Measurements from ENCODE around the gene NALCN.

The NALCN gene

DNA sequence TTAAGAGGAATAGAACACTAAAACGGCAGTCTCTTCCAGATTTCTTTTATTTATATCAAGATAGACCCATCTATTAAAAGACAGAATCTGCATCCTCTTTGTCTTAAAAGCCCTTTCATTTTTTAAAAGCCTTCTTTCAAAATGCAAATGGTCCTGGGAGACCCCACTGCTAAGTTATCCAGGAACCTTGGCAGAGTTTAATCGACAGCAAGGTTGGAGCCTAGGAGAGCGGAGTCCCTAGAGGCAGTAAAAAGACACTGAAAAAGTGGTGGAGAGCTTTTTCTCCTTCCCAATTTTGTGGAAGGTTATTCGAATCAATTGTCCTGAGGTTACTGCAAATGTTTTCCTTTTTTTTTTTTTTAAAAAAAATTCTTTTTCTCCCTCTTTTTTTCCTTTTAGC is 294.7 kb downstream of the NALCN start:
- Histone ChIP-seq H3K4me1 (ENCODE audit: control insufficient read depth, insufficient read depth, low read length) (no peaks in the 10 kb centered on the region), H3K36me3 (ENCODE audit: control insufficient read depth in 2 of 2, insufficient read depth in 1 of 2, low read length in 2 of 2) (no peaks in the 10 kb centered on the region), H3K27ac (ENCODE audit: extremely low read depth, low read depth, low read length) (no peak overlapping the region), H3K9me3 (ENCODE audit: control insufficient read depth, insufficient read depth, low read depth, low read length) (no peaks in the 10 kb centered on the region), H3K4me3 (ENCODE audit: low read depth, low read length) (no peak overlapping the region)
- ChIA-PET POLR2A (no interaction called here), CTCF (interaction anchor here (0.7 to 1.1 kb wide), 2 partner anchors 23 to 626 kb away, joined by 5 to 6 read pairs; no protein-coding TSS in a partner anchor)
- TF ChIP-seq, protein P1, sequence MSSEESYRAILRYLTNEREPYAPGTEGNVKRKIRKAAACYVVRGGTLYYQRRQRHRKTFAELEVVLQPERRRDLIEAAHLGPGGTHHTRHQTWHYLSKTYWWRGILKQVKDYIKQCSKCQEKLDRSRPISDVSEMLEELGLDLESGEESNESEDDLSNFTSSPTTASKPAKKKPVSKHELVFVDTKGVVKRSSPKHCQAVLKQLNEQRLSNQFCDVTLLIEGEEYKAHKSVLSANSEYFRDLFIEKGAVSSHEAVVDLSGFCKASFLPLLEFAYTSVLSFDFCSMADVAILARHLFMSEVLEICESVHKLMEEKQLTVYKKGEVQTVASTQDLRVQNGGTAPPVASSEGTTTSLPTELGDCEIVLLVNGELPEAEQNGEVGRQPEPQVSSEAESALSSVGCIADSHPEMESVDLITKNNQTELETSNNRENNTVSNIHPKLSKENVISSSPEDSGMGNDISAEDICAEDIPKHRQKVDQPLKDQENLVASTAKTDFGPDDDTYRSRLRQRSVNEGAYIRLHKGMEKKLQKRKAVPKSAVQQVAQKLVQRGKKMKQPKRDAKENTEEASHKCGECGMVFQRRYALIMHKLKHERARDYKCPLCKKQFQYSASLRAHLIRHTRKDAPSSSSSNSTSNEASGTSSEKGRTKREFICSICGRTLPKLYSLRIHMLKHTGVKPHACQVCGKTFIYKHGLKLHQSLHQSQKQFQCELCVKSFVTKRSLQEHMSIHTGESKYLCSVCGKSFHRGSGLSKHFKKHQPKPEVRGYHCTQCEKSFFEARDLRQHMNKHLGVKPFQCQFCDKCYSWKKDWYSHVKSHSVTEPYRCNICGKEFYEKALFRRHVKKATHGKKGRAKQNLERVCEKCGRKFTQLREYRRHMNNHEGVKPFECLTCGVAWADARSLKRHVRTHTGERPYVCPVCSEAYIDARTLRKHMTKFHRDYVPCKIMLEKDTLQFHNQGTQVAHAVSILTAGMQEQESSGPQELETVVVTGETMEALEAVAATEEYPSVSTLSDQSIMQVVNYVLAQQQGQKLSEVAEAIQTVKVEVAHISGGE (tag by site-specific recombination; conservative IDR thresholded peaks at IDR 0.05; ENCODE audit: low read depth) = no peak
- no peak for TF ChIP-seq ZNF10 (tag by site-specific recombination; IDR thresholded peaks at IDR 0.05)
- TF ChIP-seq ZNF555 (tag by site-specific recombination; conservative IDR thresholded peaks at IDR 0.05) = no peak
- TF ChIP-seq ZNF138 (tag by site-specific recombination; IDR thresholded peaks at IDR 0.05; ENCODE audit: borderline replicate concordance) = no peak
- TF ChIP-seq FEZF1 (tag by site-specific recombination; IDR thresholded peaks at IDR 0.05) = no peak
- TF ChIP-seq, protein P2, sequence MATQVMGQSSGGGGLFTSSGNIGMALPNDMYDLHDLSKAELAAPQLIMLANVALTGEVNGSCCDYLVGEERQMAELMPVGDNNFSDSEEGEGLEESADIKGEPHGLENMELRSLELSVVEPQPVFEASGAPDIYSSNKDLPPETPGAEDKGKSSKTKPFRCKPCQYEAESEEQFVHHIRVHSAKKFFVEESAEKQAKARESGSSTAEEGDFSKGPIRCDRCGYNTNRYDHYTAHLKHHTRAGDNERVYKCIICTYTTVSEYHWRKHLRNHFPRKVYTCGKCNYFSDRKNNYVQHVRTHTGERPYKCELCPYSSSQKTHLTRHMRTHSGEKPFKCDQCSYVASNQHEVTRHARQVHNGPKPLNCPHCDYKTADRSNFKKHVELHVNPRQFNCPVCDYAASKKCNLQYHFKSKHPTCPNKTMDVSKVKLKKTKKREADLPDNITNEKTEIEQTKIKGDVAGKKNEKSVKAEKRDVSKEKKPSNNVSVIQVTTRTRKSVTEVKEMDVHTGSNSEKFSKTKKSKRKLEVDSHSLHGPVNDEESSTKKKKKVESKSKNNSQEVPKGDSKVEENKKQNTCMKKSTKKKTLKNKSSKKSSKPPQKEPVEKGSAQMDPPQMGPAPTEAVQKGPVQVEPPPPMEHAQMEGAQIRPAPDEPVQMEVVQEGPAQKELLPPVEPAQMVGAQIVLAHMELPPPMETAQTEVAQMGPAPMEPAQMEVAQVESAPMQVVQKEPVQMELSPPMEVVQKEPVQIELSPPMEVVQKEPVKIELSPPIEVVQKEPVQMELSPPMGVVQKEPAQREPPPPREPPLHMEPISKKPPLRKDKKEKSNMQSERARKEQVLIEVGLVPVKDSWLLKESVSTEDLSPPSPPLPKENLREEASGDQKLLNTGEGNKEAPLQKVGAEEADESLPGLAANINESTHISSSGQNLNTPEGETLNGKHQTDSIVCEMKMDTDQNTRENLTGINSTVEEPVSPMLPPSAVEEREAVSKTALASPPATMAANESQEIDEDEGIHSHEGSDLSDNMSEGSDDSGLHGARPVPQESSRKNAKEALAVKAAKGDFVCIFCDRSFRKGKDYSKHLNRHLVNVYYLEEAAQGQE (tag by site-specific recombination; IDR thresholded peaks at IDR 0.05) = no peak
- TF ChIP-seq ZNF416 (tag by site-specific recombination; IDR thresholded peaks at IDR 0.05) = no peak
- no peak for TF ChIP-seq ZEB2 (tag by site-specific recombination; IDR thresholded peaks at IDR 0.05)

DNA sequence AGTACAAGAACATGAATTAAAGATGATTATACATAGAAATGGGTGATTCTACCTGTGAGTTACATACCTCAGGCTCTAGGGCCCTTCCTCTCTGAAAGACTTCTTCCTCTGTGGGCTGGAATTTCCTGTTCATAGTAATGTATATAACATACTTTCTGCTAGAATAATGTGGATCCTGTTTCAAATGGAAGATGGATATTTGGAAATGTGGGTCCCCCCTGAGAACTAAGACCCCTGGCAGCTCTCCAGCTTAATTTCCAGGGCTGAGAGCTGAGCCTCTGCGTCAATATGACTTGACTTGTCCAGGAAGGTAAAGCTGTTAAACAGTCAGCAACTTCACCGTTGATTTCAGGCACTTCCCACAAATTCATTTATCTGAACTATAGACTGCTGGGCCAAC is 296.3 kb downstream of the NALCN start:
- Histone ChIP-seq H3K4me1 (ENCODE audit: control insufficient read depth, insufficient read depth, low read length) (no peaks in the 10 kb centered on the region), H3K9me3 (ENCODE audit: control insufficient read depth, insufficient read depth, low read depth, low read length) (no peaks in the 10 kb centered on the region), H3K4me3 (ENCODE audit: low read depth, low read length) (no peak overlapping the region), H3K36me3 (ENCODE audit: control insufficient read depth in 2 of 2, insufficient read depth in 1 of 2, low read length in 2 of 2) (no peaks in the 10 kb centered on the region), H3K27ac (ENCODE audit: extremely low read depth, low read depth, low read length) (no peak overlapping the region)
- ChIA-PET CTCF (interaction anchor here (0.7 kb wide), 1 partner anchor 94 kb away, joined by 3 read pairs; no protein-coding TSS in a partner anchor), POLR2A (no interaction called here)
- TF ChIP-seq ZNF404 (tag by site-specific recombination; IDR thresholded peaks at IDR 0.05) (no peak), HOXD13 (CRISPR knock-in tag; IDR thresholded peaks at IDR 0.05; ENCODE audit: borderline replicate concordance) (no peak), ZNF473 (tag by site-specific recombination; IDR thresholded peaks at IDR 0.05) (no peak), OVOL3 (tag by site-specific recombination; IDR thresholded peaks at IDR 0.05) (no peak), ZFP41 (tag by site-specific recombination; IDR thresholded peaks at IDR 0.05; ENCODE audit: borderline replicate concordance) (no peak), ZNF660 (tag by site-specific recombination; IDR thresholded peaks at IDR 0.05) (no peak), ZNF366 (tag by site-specific recombination; conservative IDR thresholded peaks at IDR 0.05) (no peak), RBAK (tag by site-specific recombination; IDR thresholded peaks at IDR 0.05) (no peak), HOXC10 (CRISPR knock-in tag; IDR thresholded peaks at IDR 0.05) (no peak)
- TF ChIP-seq, protein P3, sequence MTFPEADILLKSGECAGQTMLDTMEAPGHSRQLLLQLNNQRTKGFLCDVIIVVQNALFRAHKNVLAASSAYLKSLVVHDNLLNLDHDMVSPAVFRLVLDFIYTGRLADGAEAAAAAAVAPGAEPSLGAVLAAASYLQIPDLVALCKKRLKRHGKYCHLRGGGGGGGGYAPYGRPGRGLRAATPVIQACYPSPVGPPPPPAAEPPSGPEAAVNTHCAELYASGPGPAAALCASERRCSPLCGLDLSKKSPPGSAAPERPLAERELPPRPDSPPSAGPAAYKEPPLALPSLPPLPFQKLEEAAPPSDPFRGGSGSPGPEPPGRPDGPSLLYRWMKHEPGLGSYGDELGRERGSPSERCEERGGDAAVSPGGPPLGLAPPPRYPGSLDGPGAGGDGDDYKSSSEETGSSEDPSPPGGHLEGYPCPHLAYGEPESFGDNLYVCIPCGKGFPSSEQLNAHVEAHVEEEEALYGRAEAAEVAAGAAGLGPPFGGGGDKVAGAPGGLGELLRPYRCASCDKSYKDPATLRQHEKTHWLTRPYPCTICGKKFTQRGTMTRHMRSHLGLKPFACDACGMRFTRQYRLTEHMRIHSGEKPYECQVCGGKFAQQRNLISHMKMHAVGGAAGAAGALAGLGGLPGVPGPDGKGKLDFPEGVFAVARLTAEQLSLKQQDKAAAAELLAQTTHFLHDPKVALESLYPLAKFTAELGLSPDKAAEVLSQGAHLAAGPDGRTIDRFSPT (tag by site-specific recombination; IDR thresholded peaks at IDR 0.05) = no peak
- TF ChIP-seq, protein P4, sequence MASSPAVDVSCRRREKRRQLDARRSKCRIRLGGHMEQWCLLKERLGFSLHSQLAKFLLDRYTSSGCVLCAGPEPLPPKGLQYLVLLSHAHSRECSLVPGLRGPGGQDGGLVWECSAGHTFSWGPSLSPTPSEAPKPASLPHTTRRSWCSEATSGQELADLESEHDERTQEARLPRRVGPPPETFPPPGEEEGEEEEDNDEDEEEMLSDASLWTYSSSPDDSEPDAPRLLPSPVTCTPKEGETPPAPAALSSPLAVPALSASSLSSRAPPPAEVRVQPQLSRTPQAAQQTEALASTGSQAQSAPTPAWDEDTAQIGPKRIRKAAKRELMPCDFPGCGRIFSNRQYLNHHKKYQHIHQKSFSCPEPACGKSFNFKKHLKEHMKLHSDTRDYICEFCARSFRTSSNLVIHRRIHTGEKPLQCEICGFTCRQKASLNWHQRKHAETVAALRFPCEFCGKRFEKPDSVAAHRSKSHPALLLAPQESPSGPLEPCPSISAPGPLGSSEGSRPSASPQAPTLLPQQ (tag by site-specific recombination; IDR thresholded peaks at IDR 0.05) = no peak
- TF ChIP-seq, protein P5, sequence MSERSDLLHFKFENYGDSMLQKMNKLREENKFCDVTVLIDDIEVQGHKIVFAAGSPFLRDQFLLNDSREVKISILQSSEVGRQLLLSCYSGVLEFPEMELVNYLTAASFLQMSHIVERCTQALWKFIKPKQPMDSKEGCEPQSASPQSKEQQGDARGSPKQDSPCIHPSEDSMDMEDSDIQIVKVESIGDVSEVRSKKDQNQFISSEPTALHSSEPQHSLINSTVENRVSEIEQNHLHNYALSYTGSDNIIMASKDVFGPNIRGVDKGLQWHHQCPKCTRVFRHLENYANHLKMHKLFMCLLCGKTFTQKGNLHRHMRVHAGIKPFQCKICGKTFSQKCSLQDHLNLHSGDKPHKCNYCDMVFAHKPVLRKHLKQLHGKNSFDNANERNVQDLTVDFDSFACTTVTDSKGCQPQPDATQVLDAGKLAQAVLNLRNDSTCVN (tag by site-specific recombination; optimal IDR thresholded peaks at IDR 0.05) = no peak
- TF ChIP-seq, protein P6, sequence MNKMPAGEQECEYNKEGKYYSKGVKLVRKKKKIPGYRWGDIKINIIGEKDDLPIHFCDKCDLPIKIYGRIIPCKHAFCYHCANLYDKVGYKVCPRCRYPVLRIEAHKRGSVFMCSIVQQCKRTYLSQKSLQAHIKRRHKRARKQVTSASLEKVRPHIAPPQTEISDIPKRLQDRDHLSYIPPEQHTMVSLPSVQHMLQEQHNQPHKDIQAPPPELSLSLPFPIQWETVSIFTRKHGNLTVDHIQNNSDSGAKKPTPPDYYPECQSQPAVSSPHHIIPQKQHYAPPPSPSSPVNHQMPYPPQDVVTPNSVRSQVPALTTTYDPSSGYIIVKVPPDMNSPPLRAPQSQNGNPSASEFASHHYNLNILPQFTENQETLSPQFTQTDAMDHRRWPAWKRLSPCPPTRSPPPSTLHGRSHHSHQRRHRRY (tag by site-specific recombination; IDR thresholded peaks at IDR 0.05) = no peak

Data from HEK293 (cell line).